ENCODE results near the gene SMG1. TPM values are rescaled to one million over a fixed set of nuclear protein-coding genes. Genes with fewer than 3 reads are reported as not detected.
A peak's percentile ranks its signal among the peaks of the same experiment; 100 is the strongest.

SMG1 gene
- total and polyA plus RNA-seq, 2 of the 13 experiments (the other 11 are each of a cell fraction or from before 2014, with no cell fraction given), result 48.7 to 53.7 TPM

- TF ChIP-seq UBTF (CRISPR knock-in tag; IDR thresholded peaks at IDR 0.05), result no peak
- peak; percentile 2; the same call in 1 of the 2 replicates for TF ChIP-seq ZNF44 (CRISPR knock-in tag; IDR thresholded peaks at IDR 0.05)
- TF ChIP-seq TOPORS (CRISPR knock-in tag; IDR thresholded peaks at IDR 0.05), result no peak
- TF ChIP-seq AKNA (CRISPR knock-in tag; IDR thresholded peaks at IDR 0.05; ENCODE audit: borderline replicate concordance), result 0 out of 2 replicates have a peak, but pooled peaks have one; percentile 38
- 0 out of 2 replicates have a peak, but pooled peaks have one; percentile 4 for TF ChIP-seq TEAD2 (CRISPR knock-in tag; IDR thresholded peaks at IDR 0.05)
- 0 out of 2 replicates have a peak, but pooled peaks have one; percentile 11 for TF ChIP-seq ZNF674 (CRISPR knock-in tag; IDR thresholded peaks at IDR 0.05; ENCODE audit: low read depth)
- peak; percentile 75; the same call in 1 of the 2 replicates for TF ChIP-seq ZNF101 (CRISPR knock-in tag; IDR thresholded peaks at IDR 0.05; ENCODE audit: borderline replicate concordance, low read depth)
- peak; percentile 72; the same call in 1 of the 2 replicates for TF ChIP-seq RORA (CRISPR knock-in tag; IDR thresholded peaks at IDR 0.05)
- TF ChIP-seq ZSCAN12 (CRISPR knock-in tag; IDR thresholded peaks at IDR 0.05), result 0 out of 2 replicates have a peak, but pooled peaks have one; percentile 3
- TF ChIP-seq ZNF432 (CRISPR knock-in tag; IDR thresholded peaks at IDR 0.05; ENCODE audit: borderline replicate concordance), result 0 out of 2 replicates have a peak, but pooled peaks have one; percentile 28
- peak; percentile 47; the same call in 1 of the 2 replicates for TF ChIP-seq MLXIP (CRISPR knock-in tag; IDR thresholded peaks at IDR 0.05; ENCODE audit: borderline replicate concordance)
- no peak for TF ChIP-seq PRDM4 (CRISPR knock-in tag; IDR thresholded peaks at IDR 0.05; ENCODE audit: borderline replicate concordance)
- peak; percentile 23; the same call in 1 of the 2 replicates for TF ChIP-seq ZNF777 (CRISPR knock-in tag; IDR thresholded peaks at IDR 0.05)
- TF ChIP-seq HOXA7 (CRISPR knock-in tag; IDR thresholded peaks at IDR 0.05), result no peak; the same call in 1 of the 2 replicates
- no peak for TF ChIP-seq REXO4 (CRISPR knock-in tag; IDR thresholded peaks at IDR 0.05; ENCODE audit: borderline replicate concordance)
Observed at GRCh38 chr16:18800775-18801144, 125.4 kb downstream of the SMG1 start (continued).
